ENCODE measurements around the gene NKD1.

NKD1 gene

GRCh38 chr16:50678531-50678930, 130.3 kb downstream of the NKD1 start:
- no peak for FAIRE-seq

- FAIRE-seq, result no peak
These were observed 131.1 kb downstream of the NKD1 start for GRCh38 chr16:50679266-50679665.

- no peak for FAIRE-seq
These were observed 131.7 kb downstream of the NKD1 start for GRCh38 chr16:50679676-50680555.

GRCh38 chr16:50680556-50680893, 132.3 kb downstream of the NKD1 start:
- no peak for FAIRE-seq

- no peak for FAIRE-seq
These were observed 133.1 kb downstream of the NKD1 start, which contains the start of gene SNX20 for GRCh38 chr16:50681021-50681885. Gene SNX20 (minus strand): TSS chr16:50681312. CDS start chr16:50677526, 3,786 bp downstream.

GRCh38 chr16:50683689-50684374, 135.6 kb downstream of the NKD1 start:
- no peak for FAIRE-seq

- FAIRE-seq, result no peak
These were observed 136.7 kb downstream of the NKD1 start for GRCh38 chr16:50684823-50685461.

GRCh38 chr16:50685462-50686063, 137.4 kb downstream of the NKD1 start:
- FAIRE-seq, result no peak

- FAIRE-seq, result no peak
These were observed 139.9 kb downstream of the NKD1 start for GRCh38 chr16:50688083-50688482.

GRCh38 chr16:50688867-50689266, 140.7 kb downstream of the NKD1 start:
- no peak for FAIRE-seq

GRCh38 chr16:50690177-50690576, 142.0 kb downstream of the NKD1 start:
- no peak for FAIRE-seq

- FAIRE-seq, result no peak
These were observed 144.4 kb downstream of the NKD1 start for GRCh38 chr16:50692644-50692998.

GRCh38 chr16:50692999-50693781, 145.0 kb downstream of the NKD1 start, which contains the start of gene NOD2:
Gene NOD2 (plus strand): TSS chr16:50693606. CDS start chr16:50699496, 5,890 bp downstream.
- no peak for FAIRE-seq

GRCh38 chr16:50694206-50694605, 146.0 kb downstream of the NKD1 start:
- no peak for FAIRE-seq

- FAIRE-seq, result no peak
These were observed 147.1 kb downstream of the NKD1 start for GRCh38 chr16:50695017-50696000.

GRCh38 chr16:50696126-50696525, 147.9 kb downstream of the NKD1 start:
- FAIRE-seq, result no peak

- no peak for FAIRE-seq
These were observed 148.6 kb downstream of the NKD1 start for GRCh38 chr16:50696575-50697420.

- no peak for FAIRE-seq
These were observed 149.2 kb downstream of the NKD1 start for GRCh38 chr16:50697421-50697715.
